Activated naive CD8-positive, alpha-beta T cell treated with anti-CD3 and anti-CD28 coated beads, Interleukin-2, amount 50 U/mL, for 24 hours (primary cell): Measurements from ENCODE around the gene SEMA6B.

Experiments used
- ATAC-seq: fragments of 150-1000 bp; cut with Tn5 transposase; one replicate; pipeline ENCODE4 v1.10.0; 2021
- DNase-seq: peaks from one replicate; pipeline ENCODE4 v3.0.0; 2021
- H3K27ac Mint-ChIP-seq: one replicate; pipeline ENCODE4 v1.8.0; 2021; ENCODE audit warnings: mild to moderate bottlenecking, mixed read lengths
- H3K27me3 Mint-ChIP-seq: one replicate; pipeline ENCODE4 v1.8.0; 2021; ENCODE audit warnings: mixed read lengths
- H3K36me3 Mint-ChIP-seq: one replicate; pipeline ENCODE4 v1.8.0; 2021; ENCODE audit warnings: low read depth, mixed read lengths
- H3K4me1 Mint-ChIP-seq: one replicate; pipeline ENCODE4 v1.8.0; 2021; ENCODE audit warnings: mixed read lengths
- H3K4me3 Mint-ChIP-seq: one replicate; pipeline ENCODE4 v1.8.0; 2021; ENCODE audit warnings: mild to moderate bottlenecking, moderate library complexity, mixed read lengths
- H3K9me3 Mint-ChIP-seq: one replicate; pipeline ENCODE4 v1.8.0; 2021; ENCODE audit warnings: mixed read lengths

Gene SEMA6B

GRCh38 chr19:4510435-4511255, 48.8 kb downstream of the SEMA6B start:
- H3K9me3 Mint-ChIP-seq: no peaks in the 10 kb centered on the region
- DNase-seq: no peak
- H3K4me1 Mint-ChIP-seq: peaks cover 12% of the 10 kb centered on the region
- no peak overlapping the region for H3K4me3 Mint-ChIP-seq
- H3K36me3 Mint-ChIP-seq: peaks cover 4% of the 10 kb centered on the region
- no peak overlapping the region for H3K27ac Mint-ChIP-seq
- no peak for ATAC-seq
- H3K27me3 Mint-ChIP-seq: no peaks in the 10 kb centered on the region

GRCh38 chr19:4508698-4509097, 50.8 kb downstream of the SEMA6B start:
- Mint-ChIP-seq H3K4me1 (peaks cover 19% of the 10 kb centered on the region), H3K36me3 (peaks cover 4% of the 10 kb centered on the region), H3K4me3 (no peak overlapping the region), H3K27me3 (no peaks in the 10 kb centered on the region), H3K27ac (no peak overlapping the region), H3K9me3 (no peaks in the 10 kb centered on the region)
- DNase-seq (no peak), ATAC-seq (no peak)

- Mint-ChIP-seq H3K4me1 (peaks cover 19% of the 10 kb centered on the region), H3K4me3 (no peak overlapping the region), H3K27me3 (no peaks in the 10 kb centered on the region), H3K27ac (no peak overlapping the region), H3K9me3 (no peaks in the 10 kb centered on the region), H3K36me3 (peaks cover 4% of the 10 kb centered on the region)
- DNase-seq: no peak
- ATAC-seq: no peak
Measured at GRCh38 chr19:4507804-4508203, 51.7 kb downstream of the SEMA6B start.

- H3K4me3 Mint-ChIP-seq: no peak overlapping the region
- no peaks in the 10 kb centered on the region for H3K9me3 Mint-ChIP-seq
- DNase-seq (no peak), ATAC-seq (no peak)
- H3K4me1 Mint-ChIP-seq: peaks cover 19% of the 10 kb centered on the region
- peaks cover 4% of the 10 kb centered on the region for H3K36me3 Mint-ChIP-seq
- no peak overlapping the region for H3K27ac Mint-ChIP-seq
- no peaks in the 10 kb centered on the region for H3K27me3 Mint-ChIP-seq
Measured at GRCh38 chr19:4507150-4507452, 52.4 kb downstream of the SEMA6B start.

- Mint-ChIP-seq H3K9me3 (no peaks in the 10 kb centered on the region), H3K27me3 (no peaks in the 10 kb centered on the region), H3K36me3 (peaks cover 4% of the 10 kb centered on the region), H3K4me3 (no peak overlapping the region), H3K4me1 (peaks cover 19% of the 10 kb centered on the region), H3K27ac (peak overlapping the region; percentile 76)
- peak; percentile 54 for ATAC-seq
- peak; percentile 20 for DNase-seq
Measured at GRCh38 chr19:4506449-4507149, 52.9 kb downstream of the SEMA6B start.

- ATAC-seq (no peak), DNase-seq (no peak)
- Mint-ChIP-seq H3K27ac (peak overlapping the region; percentile 76), H3K27me3 (no peaks in the 10 kb centered on the region), H3K36me3 (peaks cover 4% of the 10 kb centered on the region), H3K9me3 (no peaks in the 10 kb centered on the region), H3K4me1 (peaks cover 19% of the 10 kb centered on the region), H3K4me3 (no peak overlapping the region)
Measured at GRCh38 chr19:4505570-4506448, 53.7 kb downstream of the SEMA6B start.

GRCh38 chr19:4504891-4505569, 54.5 kb downstream of the SEMA6B start:
- ATAC-seq: peak; percentile 38
- peaks cover 19% of the 10 kb centered on the region for H3K4me1 Mint-ChIP-seq

GRCh38 chr19:4504297-4504701, 55.2 kb downstream of the SEMA6B start:
- ATAC-seq: no peak
- Mint-ChIP-seq H3K27ac (no peak overlapping the region), H3K4me3 (no peak overlapping the region), H3K4me1 (peaks cover 19% of the 10 kb centered on the region), H3K36me3 (peaks cover 4% of the 10 kb centered on the region), H3K27me3 (no peaks in the 10 kb centered on the region), H3K9me3 (no peaks in the 10 kb centered on the region)
- DNase-seq: no peak

More at GRCh38 chr19:4504891-4505569, 54.5 kb downstream of the SEMA6B start:
- Mint-ChIP-seq H3K27me3 (no peaks in the 10 kb centered on the region), H3K9me3 (no peaks in the 10 kb centered on the region), H3K27ac (no peak overlapping the region), H3K4me3 (no peak overlapping the region), H3K36me3 (peaks cover 4% of the 10 kb centered on the region)
- peak; percentile 12 for DNase-seq

- H3K27ac Mint-ChIP-seq: no peak overlapping the region
- DNase-seq: no peak
- H3K36me3 Mint-ChIP-seq: peaks cover 4% of the 10 kb centered on the region
- no peaks in the 10 kb centered on the region for H3K27me3 Mint-ChIP-seq
- no peaks in the 10 kb centered on the region for H3K9me3 Mint-ChIP-seq
- no peak overlapping the region for H3K4me3 Mint-ChIP-seq
- peaks cover 19% of the 10 kb centered on the region for H3K4me1 Mint-ChIP-seq
- no peak for ATAC-seq
Measured at GRCh38 chr19:4503825-4504170, 55.7 kb downstream of the SEMA6B start.

- H3K27me3 Mint-ChIP-seq: no peaks in the 10 kb centered on the region
- H3K4me1 Mint-ChIP-seq: peaks cover 19% of the 10 kb centered on the region
- ATAC-seq: no peak
- H3K27ac Mint-ChIP-seq: no peak overlapping the region
- no peak for DNase-seq
- no peaks in the 10 kb centered on the region for H3K9me3 Mint-ChIP-seq
- H3K36me3 Mint-ChIP-seq: peaks cover 4% of the 10 kb centered on the region
- no peak overlapping the region for H3K4me3 Mint-ChIP-seq
Measured at GRCh38 chr19:4503132-4503824, 56.2 kb downstream of the SEMA6B start.

- Mint-ChIP-seq H3K27ac (no peak overlapping the region), H3K36me3 (peaks cover 4% of the 10 kb centered on the region), H3K4me3 (no peak overlapping the region), H3K27me3 (no peaks in the 10 kb centered on the region), H3K9me3 (no peaks in the 10 kb centered on the region), H3K4me1 (peaks cover 19% of the 10 kb centered on the region)
- DNase-seq: no peak
- ATAC-seq: no peak
Measured at GRCh38 chr19:4502282-4503131, 57.0 kb downstream of the SEMA6B start.

GRCh38 chr19:4501691-4502090, 57.8 kb downstream of the SEMA6B start:
- DNase-seq (no peak), ATAC-seq (no peak)
- H3K27me3 Mint-ChIP-seq: no peaks in the 10 kb centered on the region
- peaks cover 4% of the 10 kb centered on the region for H3K36me3 Mint-ChIP-seq
- H3K9me3 Mint-ChIP-seq: no peaks in the 10 kb centered on the region
- peaks cover 18% of the 10 kb centered on the region for H3K4me1 Mint-ChIP-seq
- H3K4me3 Mint-ChIP-seq: no peak overlapping the region
- H3K27ac Mint-ChIP-seq: no peak overlapping the region

GRCh38 chr19:4500841-4501591, 58.5 kb downstream of the SEMA6B start:
- ATAC-seq: no peak
- H3K4me1 Mint-ChIP-seq: peaks cover 11% of the 10 kb centered on the region
- no peak for DNase-seq
- H3K9me3 Mint-ChIP-seq: no peaks in the 10 kb centered on the region
- H3K27ac Mint-ChIP-seq: no peak overlapping the region
- H3K36me3 Mint-ChIP-seq: no peaks in the 10 kb centered on the region
- H3K4me3 Mint-ChIP-seq: no peak overlapping the region
- H3K27me3 Mint-ChIP-seq: no peaks in the 10 kb centered on the region
